Measurements from ENCODE around the gene WDR91.

WDR91 gene

DNA sequence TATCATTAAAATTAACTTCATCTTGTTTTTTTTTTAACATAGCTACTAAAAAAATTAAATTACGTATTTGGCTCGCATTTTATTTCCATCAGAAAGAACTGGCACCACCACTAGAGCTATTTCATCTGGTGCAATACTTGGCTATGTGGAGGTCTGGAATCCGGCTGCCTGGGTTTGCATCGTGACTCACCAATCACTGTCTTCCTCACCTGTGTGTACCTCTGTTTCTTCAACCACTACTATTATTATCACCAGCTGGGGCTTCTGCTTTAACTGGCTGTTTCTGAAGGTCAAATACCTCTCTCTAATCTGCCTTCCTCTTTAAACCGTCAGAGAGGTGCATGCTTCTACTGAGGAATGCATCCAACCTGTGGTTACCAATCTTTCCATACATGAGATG lies 6.5 kb downstream of the WDR91 start:
- Histone ChIP-seq H3K4me3 (ENCODE audit: low read depth, low read length, poor library complexity, severe bottlenecking) (no peak overlapping the region), H3K36me3 (ENCODE audit: insufficient read depth, low read length) (peaks cover 66% of the 10 kb centered on the region), H3K4me2 (ENCODE audit: low read length) (no peak overlapping the region), H3K79me2 (ENCODE audit: insufficient read depth, low read length) (no peaks in the 10 kb centered on the region), H3K9me2 (ENCODE audit: low read depth, low read length) (no peaks in the 10 kb centered on the region), H3K27ac (ENCODE audit: low read depth, low read length, poor library complexity, severe bottlenecking) (no peak overlapping the region), H3K9ac (ENCODE audit: low read length) (no peak overlapping the region), H4K20me1 (ENCODE audit: insufficient read depth, low read length) (no peaks in the 10 kb centered on the region), H3K4me1 (ENCODE audit: insufficient read depth, low read length, severe bottlenecking) (peaks cover 47% of the 10 kb centered on the region), H2AFZ (ENCODE audit: low read length) (no peak overlapping the region), H3K9me3 (ENCODE audit: low read length) (no peaks in the 10 kb centered on the region), H3K27me3 (ENCODE audit: insufficient read depth, low read length) (no peaks in the 10 kb centered on the region), H3F3A (ENCODE audit: insufficient read depth, low read length) (no peaks in the 10 kb centered on the region)
- TF ChIP-seq, protein P1, sequence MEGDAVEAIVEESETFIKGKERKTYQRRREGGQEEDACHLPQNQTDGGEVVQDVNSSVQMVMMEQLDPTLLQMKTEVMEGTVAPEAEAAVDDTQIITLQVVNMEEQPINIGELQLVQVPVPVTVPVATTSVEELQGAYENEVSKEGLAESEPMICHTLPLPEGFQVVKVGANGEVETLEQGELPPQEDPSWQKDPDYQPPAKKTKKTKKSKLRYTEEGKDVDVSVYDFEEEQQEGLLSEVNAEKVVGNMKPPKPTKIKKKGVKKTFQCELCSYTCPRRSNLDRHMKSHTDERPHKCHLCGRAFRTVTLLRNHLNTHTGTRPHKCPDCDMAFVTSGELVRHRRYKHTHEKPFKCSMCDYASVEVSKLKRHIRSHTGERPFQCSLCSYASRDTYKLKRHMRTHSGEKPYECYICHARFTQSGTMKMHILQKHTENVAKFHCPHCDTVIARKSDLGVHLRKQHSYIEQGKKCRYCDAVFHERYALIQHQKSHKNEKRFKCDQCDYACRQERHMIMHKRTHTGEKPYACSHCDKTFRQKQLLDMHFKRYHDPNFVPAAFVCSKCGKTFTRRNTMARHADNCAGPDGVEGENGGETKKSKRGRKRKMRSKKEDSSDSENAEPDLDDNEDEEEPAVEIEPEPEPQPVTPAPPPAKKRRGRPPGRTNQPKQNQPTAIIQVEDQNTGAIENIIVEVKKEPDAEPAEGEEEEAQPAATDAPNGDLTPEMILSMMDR (IDR thresholded peaks at IDR 0.05; ENCODE audit: low read length) = no peak
- no peak for TF ChIP-seq EZH2 (IDR thresholded peaks at IDR 0.05; ENCODE audit: borderline replicate concordance, low read length)

DNA sequence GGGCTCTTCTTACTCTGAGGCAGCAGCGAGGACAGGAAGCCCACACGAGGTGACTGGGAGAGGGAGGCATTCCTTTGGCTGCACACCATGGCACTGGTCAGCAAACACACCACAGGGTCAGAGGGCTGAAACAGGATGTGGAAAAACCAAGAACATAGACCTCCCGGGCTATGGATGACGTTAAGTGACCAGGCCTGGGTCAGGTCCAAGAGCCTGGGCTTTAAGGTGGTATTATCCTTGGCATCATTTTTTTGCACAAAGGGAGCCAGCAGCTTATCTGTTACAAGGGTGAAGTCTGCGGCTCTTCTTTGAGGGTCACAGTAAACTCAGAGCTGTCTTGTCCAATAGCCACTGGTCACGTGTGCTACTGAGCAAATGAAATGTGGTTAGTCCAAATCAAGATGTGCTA lies 7.0 kb downstream of the WDR91 start:
- no peaks in the 10 kb centered on the region for H3F3A ChIP-seq (ENCODE audit: insufficient read depth, low read length)
- H2AFZ ChIP-seq (ENCODE audit: low read length) = no peak overlapping the region
- peaks cover 42% of the 10 kb centered on the region for H3K4me1 ChIP-seq (ENCODE audit: insufficient read depth, low read length, severe bottlenecking)
- H3K27me3 ChIP-seq (ENCODE audit: insufficient read depth, low read length) = no peaks in the 10 kb centered on the region
- H3K4me2 ChIP-seq (ENCODE audit: low read length) = no peak overlapping the region
- H3K9ac ChIP-seq (ENCODE audit: low read length) = no peak overlapping the region
- peaks cover 68% of the 10 kb centered on the region for H3K36me3 ChIP-seq (ENCODE audit: insufficient read depth, low read length)
- no peak overlapping the region for H3K4me3 ChIP-seq (ENCODE audit: low read depth, low read length, poor library complexity, severe bottlenecking)
- H3K9me2 ChIP-seq (ENCODE audit: low read depth, low read length) = no peaks in the 10 kb centered on the region
- TF ChIP-seq EZH2 (IDR thresholded peaks at IDR 0.05; ENCODE audit: borderline replicate concordance, low read length) = no peak
- TF ChIP-seq, protein P1 (IDR thresholded peaks at IDR 0.05; ENCODE audit: low read length) = no peak
- H3K79me2 ChIP-seq (ENCODE audit: insufficient read depth, low read length) = no peaks in the 10 kb centered on the region
- H4K20me1 ChIP-seq (ENCODE audit: insufficient read depth, low read length) = no peaks in the 10 kb centered on the region
- H3K27ac ChIP-seq (ENCODE audit: low read depth, low read length, poor library complexity, severe bottlenecking) = no peak overlapping the region
- H3K9me3 ChIP-seq (ENCODE audit: low read length) = no peaks in the 10 kb centered on the region

GRCh38 chr7:135201350-135201749 lies 10.0 kb downstream of the WDR91 start:
- Histone ChIP-seq H3K36me3 (ENCODE audit: insufficient read depth, low read length) (peaks cover 92% of the 10 kb centered on the region), H3K9ac (ENCODE audit: low read length) (no peak overlapping the region)

More at GRCh38 chr7:135201350-135201749, 10.0 kb downstream of the WDR91 start:
- H3K4me2 ChIP-seq (ENCODE audit: low read length) = no peak overlapping the region
- H3K9me2 ChIP-seq (ENCODE audit: low read depth, low read length) = no peaks in the 10 kb centered on the region
- TF ChIP-seq, protein P1 (IDR thresholded peaks at IDR 0.05; ENCODE audit: low read length) = no peak
- no peak for TF ChIP-seq EZH2 (IDR thresholded peaks at IDR 0.05; ENCODE audit: borderline replicate concordance, low read length)
- peaks cover 13% of the 10 kb centered on the region for H3K4me1 ChIP-seq (ENCODE audit: insufficient read depth, low read length, severe bottlenecking)
- no peaks in the 10 kb centered on the region for H3K27me3 ChIP-seq (ENCODE audit: insufficient read depth, low read length)
- H3K4me3 ChIP-seq (ENCODE audit: low read depth, low read length, poor library complexity, severe bottlenecking) = no peak overlapping the region
- H3K79me2 ChIP-seq (ENCODE audit: insufficient read depth, low read length) = no peaks in the 10 kb centered on the region
- H3F3A ChIP-seq (ENCODE audit: insufficient read depth, low read length) = no peaks in the 10 kb centered on the region
- no peaks in the 10 kb centered on the region for H4K20me1 ChIP-seq (ENCODE audit: insufficient read depth, low read length)
- H3K9me3 ChIP-seq (ENCODE audit: low read length) = no peaks in the 10 kb centered on the region
- no peak overlapping the region for H2AFZ ChIP-seq (ENCODE audit: low read length)
- no peak overlapping the region for H3K27ac ChIP-seq (ENCODE audit: low read depth, low read length, poor library complexity, severe bottlenecking)

All from OCI-LY1 (cell line).